OCI-M2 (cell line): ENCODE results near the gene PNP.
"Not testable (repeated sequence)": the region's sequence is repeated elsewhere in the genome, so short reads cannot be mapped to it uniquely, and the experiment has no call there.

Experiments
- DNase-seq: peaks from one replicate; lab custom pipeline; 2025; ENCODE audit not compliant: unreplicated experiment; lab: John Stamatoyannopoulos, UW

PNP gene

GRCh38 chr14:20489093-20489994, 20.1 kb downstream of the PNP start:
- no peak for DNase-seq

GRCh38 chr14:20490563-20490962, 21.4 kb downstream of the PNP start:
- no peak for DNase-seq

- no peak for DNase-seq
Observed at GRCh38 chr14:20492486-20492885, 23.3 kb downstream of the PNP start.

GRCh38 chr14:20493634-20494033, 24.4 kb downstream of the PNP start:
- DNase-seq: no peak

GRCh38 chr14:20494935-20495766, 25.9 kb downstream of the PNP start:
- no peak for DNase-seq

GRCh38 chr14:20498622-20499021, 29.4 kb downstream of the PNP start:
- DNase-seq: no peak

GRCh38 chr14:20499108-20499507, 29.9 kb downstream of the PNP start:
- DNase-seq: no peak

- DNase-seq: no peak
Observed at GRCh38 chr14:20499881-20500280, 30.7 kb downstream of the PNP start.

- no peak for DNase-seq
Observed at GRCh38 chr14:20501346-20501745, 32.1 kb downstream of the PNP start.

GRCh38 chr14:20503898-20504297, 34.7 kb downstream of the PNP start:
- DNase-seq: no peak

- DNase-seq: not testable (repeated sequence)
Observed at GRCh38 chr14:20506276-20506675, 37.1 kb downstream of the PNP start.

GRCh38 chr14:20506752-20507151, 37.5 kb downstream of the PNP start:
- not testable (repeated sequence) for DNase-seq

GRCh38 chr14:20507537-20507936, 38.3 kb downstream of the PNP start:
- not testable (repeated sequence) for DNase-seq

GRCh38 chr14:20508367-20508766, 39.2 kb downstream of the PNP start:
- no peak for DNase-seq

GRCh38 chr14:20512177-20512905, 43.1 kb downstream of the PNP start:
- DNase-seq: no peak

- no peak for DNase-seq
Observed at GRCh38 chr14:20515846-20516245, 46.6 kb downstream of the PNP start.

- no peak for DNase-seq
Observed at GRCh38 chr14:20516921-20517320, 47.7 kb downstream of the PNP start.

- DNase-seq: no peak
Observed at GRCh38 chr14:20522332-20522731, 53.1 kb downstream of the PNP start.

GRCh38 chr14:20524027-20524426, 54.8 kb downstream of the PNP start:
- DNase-seq: no peak
